ENCODE data around the gene NLRP1.

Gene NLRP1

GRCh38 chr17:5557990-5558389, 26.3 kb downstream of the NLRP1 start:
- no peak overlapping the region for H3K9ac ChIP-seq (ENCODE audit: low read depth in 1 of 2, low read length in 2 of 2)
- peaks cover 0 to 14% of the 10 kb centered on the region in 2 donors for H3K36me3 ChIP-seq (ENCODE audit: control insufficient read depth in 2 of 2, insufficient read depth in 2 of 2, low read length in 2 of 2)
- no peaks in the 10 kb centered on the region for H3K27me3 ChIP-seq (ENCODE audit: control insufficient read depth in 2 of 2, insufficient read depth in 2 of 2, low read length in 2 of 2)

GRCh38 chr17:5557485-5557884, 26.8 kb downstream of the NLRP1 start:
- Histone ChIP-seq H3K4me3 (ENCODE audit: low read length in 2 of 2) (no peak overlapping the region), H3K4me1 (ENCODE audit: control insufficient read depth in 2 of 2, insufficient read depth in 2 of 2, low read length in 2 of 2) (no peaks in the 10 kb centered on the region), H3K9me3 (ENCODE audit: control insufficient read depth in 2 of 2, low read length in 2 of 2) (no peaks in the 10 kb centered on the region), H3K27ac (ENCODE audit: low read depth in 2 of 2, low read length in 2 of 2) (no peak overlapping the region), H3K36me3 (ENCODE audit: control insufficient read depth in 2 of 2, insufficient read depth in 2 of 2, low read length in 2 of 2) (peaks cover 0 to 14% of the 10 kb centered on the region in 2 donors), H3K27me3 (ENCODE audit: control insufficient read depth in 2 of 2, insufficient read depth in 2 of 2, low read length in 2 of 2) (no peaks in the 10 kb centered on the region), H3K9ac (ENCODE audit: low read depth in 1 of 2, low read length in 2 of 2) (no peak overlapping the region)

More at GRCh38 chr17:5557990-5558389, 26.3 kb downstream of the NLRP1 start:
- Histone ChIP-seq H3K4me3 (ENCODE audit: low read length in 2 of 2) (no peak overlapping the region), H3K9me3 (ENCODE audit: control insufficient read depth in 2 of 2, low read length in 2 of 2) (no peaks in the 10 kb centered on the region), H3K27ac (ENCODE audit: low read depth in 2 of 2, low read length in 2 of 2) (no peak overlapping the region), H3K4me1 (ENCODE audit: control insufficient read depth in 2 of 2, insufficient read depth in 2 of 2, low read length in 2 of 2) (no peaks in the 10 kb centered on the region)

GRCh38 chr17:5555254-5555653, 29.1 kb downstream of the NLRP1 start:
- H3K27me3 ChIP-seq (ENCODE audit: control insufficient read depth in 2 of 2, insufficient read depth in 2 of 2, low read length in 2 of 2) = no peaks in the 10 kb centered on the region
- no peak overlapping the region for H3K4me3 ChIP-seq (ENCODE audit: low read length in 2 of 2)
- H3K4me1 ChIP-seq (ENCODE audit: control insufficient read depth in 2 of 2, insufficient read depth in 2 of 2, low read length in 2 of 2) = no peaks in the 10 kb centered on the region
- H3K27ac ChIP-seq (ENCODE audit: low read depth in 2 of 2, low read length in 2 of 2) = no peak overlapping the region
- peaks cover 0 to 12% of the 10 kb centered on the region in 2 donors for H3K36me3 ChIP-seq (ENCODE audit: control insufficient read depth in 2 of 2, insufficient read depth in 2 of 2, low read length in 2 of 2)
- no peak overlapping the region for H3K9ac ChIP-seq (ENCODE audit: low read depth in 1 of 2, low read length in 2 of 2)
- H3K9me3 ChIP-seq (ENCODE audit: control insufficient read depth in 2 of 2, low read length in 2 of 2) = no peaks in the 10 kb centered on the region

GRCh38 chr17:5553479-5553878, 30.8 kb downstream of the NLRP1 start:
- Histone ChIP-seq H3K9ac (ENCODE audit: low read depth in 1 of 2, low read length in 2 of 2) (no peak overlapping the region), H3K9me3 (ENCODE audit: control insufficient read depth in 2 of 2, low read length in 2 of 2) (no peaks in the 10 kb centered on the region), H3K36me3 (ENCODE audit: control insufficient read depth in 2 of 2, insufficient read depth in 2 of 2, low read length in 2 of 2) (peaks cover 2 to 8% of the 10 kb centered on the region in 2 donors), H3K4me1 (ENCODE audit: control insufficient read depth in 2 of 2, insufficient read depth in 2 of 2, low read length in 2 of 2) (no peaks in the 10 kb centered on the region), H3K4me3 (ENCODE audit: low read length in 2 of 2) (no peak overlapping the region), H3K27me3 (ENCODE audit: control insufficient read depth in 2 of 2, insufficient read depth in 2 of 2, low read length in 2 of 2) (no peaks in the 10 kb centered on the region), H3K27ac (ENCODE audit: low read depth in 2 of 2, low read length in 2 of 2) (no peak overlapping the region)

GRCh38 chr17:5552841-5553240, 31.5 kb downstream of the NLRP1 start:
- no peak overlapping the region for H3K27ac ChIP-seq (ENCODE audit: low read depth in 2 of 2, low read length in 2 of 2)
- peaks cover 2 to 5% of the 10 kb centered on the region in 2 donors for H3K36me3 ChIP-seq (ENCODE audit: control insufficient read depth in 2 of 2, insufficient read depth in 2 of 2, low read length in 2 of 2)
- no peak overlapping the region for H3K9ac ChIP-seq (ENCODE audit: low read depth in 1 of 2, low read length in 2 of 2)
- no peaks in the 10 kb centered on the region for H3K4me1 ChIP-seq (ENCODE audit: control insufficient read depth in 2 of 2, insufficient read depth in 2 of 2, low read length in 2 of 2)
- H3K27me3 ChIP-seq (ENCODE audit: control insufficient read depth in 2 of 2, insufficient read depth in 2 of 2, low read length in 2 of 2) = no peaks in the 10 kb centered on the region
- H3K4me3 ChIP-seq (ENCODE audit: low read length in 2 of 2) = no peak overlapping the region
- no peaks in the 10 kb centered on the region for H3K9me3 ChIP-seq (ENCODE audit: control insufficient read depth in 2 of 2, low read length in 2 of 2)

- H3K9ac ChIP-seq (ENCODE audit: low read depth in 1 of 2, low read length in 2 of 2) = no peak overlapping the region
- no peaks in the 10 kb centered on the region for H3K27me3 ChIP-seq (ENCODE audit: control insufficient read depth in 2 of 2, insufficient read depth in 2 of 2, low read length in 2 of 2)
- peaks cover 2 to 7% of the 10 kb centered on the region in 2 donors for H3K36me3 ChIP-seq (ENCODE audit: control insufficient read depth in 2 of 2, insufficient read depth in 2 of 2, low read length in 2 of 2)
- no peaks in the 10 kb centered on the region for H3K9me3 ChIP-seq (ENCODE audit: control insufficient read depth in 2 of 2, low read length in 2 of 2)
- H3K27ac ChIP-seq (ENCODE audit: low read depth in 2 of 2, low read length in 2 of 2) = no peak overlapping the region
- no peak overlapping the region for H3K4me3 ChIP-seq (ENCODE audit: low read length in 2 of 2)
- H3K4me1 ChIP-seq (ENCODE audit: control insufficient read depth in 2 of 2, insufficient read depth in 2 of 2, low read length in 2 of 2) = no peaks in the 10 kb centered on the region
Observed at GRCh38 chr17:5545051-5545987, 39.0 kb downstream of the NLRP1 start.

- no peaks in the 10 kb centered on the region for H3K27me3 ChIP-seq (ENCODE audit: control insufficient read depth in 2 of 2, insufficient read depth in 2 of 2, low read length in 2 of 2)
- H3K4me3 ChIP-seq (ENCODE audit: low read length in 2 of 2) = no peak overlapping the region
- no peaks in the 10 kb centered on the region for H3K9me3 ChIP-seq (ENCODE audit: control insufficient read depth in 2 of 2, low read length in 2 of 2)
- H3K36me3 ChIP-seq (ENCODE audit: control insufficient read depth in 2 of 2, insufficient read depth in 2 of 2, low read length in 2 of 2) = peaks cover 7% of the 10 kb centered on the region in 2 donors
- no peaks in the 10 kb centered on the region for H3K4me1 ChIP-seq (ENCODE audit: control insufficient read depth in 2 of 2, insufficient read depth in 2 of 2, low read length in 2 of 2)
- H3K9ac ChIP-seq (ENCODE audit: low read depth in 1 of 2, low read length in 2 of 2) = no peak overlapping the region
- H3K27ac ChIP-seq (ENCODE audit: low read depth in 2 of 2, low read length in 2 of 2) = no peak overlapping the region
Observed at GRCh38 chr17:5544115-5544514, 40.2 kb downstream of the NLRP1 start.

GRCh38 chr17:5541610-5542202, 42.6 kb downstream of the NLRP1 start:
- H3K27ac ChIP-seq (ENCODE audit: low read depth in 2 of 2, low read length in 2 of 2) = no peak overlapping the region
- no peaks in the 10 kb centered on the region for H3K27me3 ChIP-seq (ENCODE audit: control insufficient read depth in 2 of 2, insufficient read depth in 2 of 2, low read length in 2 of 2)
- no peak overlapping the region for H3K4me3 ChIP-seq (ENCODE audit: low read length in 2 of 2)
- peaks cover 5 to 7% of the 10 kb centered on the region in 2 donors for H3K36me3 ChIP-seq (ENCODE audit: control insufficient read depth in 2 of 2, insufficient read depth in 2 of 2, low read length in 2 of 2)
- no peaks in the 10 kb centered on the region for H3K4me1 ChIP-seq (ENCODE audit: control insufficient read depth in 2 of 2, insufficient read depth in 2 of 2, low read length in 2 of 2)
- no peaks in the 10 kb centered on the region for H3K9me3 ChIP-seq (ENCODE audit: control insufficient read depth in 2 of 2, low read length in 2 of 2)
- H3K9ac ChIP-seq (ENCODE audit: low read depth in 1 of 2, low read length in 2 of 2) = no peak overlapping the region

GRCh38 chr17:5540321-5540720, 44.0 kb downstream of the NLRP1 start:
- H3K27ac ChIP-seq (ENCODE audit: low read depth in 2 of 2, low read length in 2 of 2) = no peak overlapping the region
- H3K9me3 ChIP-seq (ENCODE audit: control insufficient read depth in 2 of 2, low read length in 2 of 2) = no peaks in the 10 kb centered on the region
- no peak overlapping the region for H3K4me3 ChIP-seq (ENCODE audit: low read length in 2 of 2)
- H3K36me3 ChIP-seq (ENCODE audit: control insufficient read depth in 2 of 2, insufficient read depth in 2 of 2, low read length in 2 of 2) = peaks cover 5 to 11% of the 10 kb centered on the region in 2 donors
- H3K9ac ChIP-seq (ENCODE audit: low read depth in 1 of 2, low read length in 2 of 2) = no peak overlapping the region
- H3K27me3 ChIP-seq (ENCODE audit: control insufficient read depth in 2 of 2, insufficient read depth in 2 of 2, low read length in 2 of 2) = no peaks in the 10 kb centered on the region
- H3K4me1 ChIP-seq (ENCODE audit: control insufficient read depth in 2 of 2, insufficient read depth in 2 of 2, low read length in 2 of 2) = no peaks in the 10 kb centered on the region

GRCh38 chr17:5539286-5539685, 45.0 kb downstream of the NLRP1 start:
- Histone ChIP-seq H3K27me3 (ENCODE audit: control insufficient read depth in 2 of 2, insufficient read depth in 2 of 2, low read length in 2 of 2) (no peaks in the 10 kb centered on the region), H3K4me1 (ENCODE audit: control insufficient read depth in 2 of 2, insufficient read depth in 2 of 2, low read length in 2 of 2) (no peaks in the 10 kb centered on the region), H3K4me3 (ENCODE audit: low read length in 2 of 2) (no peak overlapping the region), H3K27ac (ENCODE audit: low read depth in 2 of 2, low read length in 2 of 2) (no peak overlapping the region), H3K36me3 (ENCODE audit: control insufficient read depth in 2 of 2, insufficient read depth in 2 of 2, low read length in 2 of 2) (peaks cover 5 to 11% of the 10 kb centered on the region in 2 donors), H3K9me3 (ENCODE audit: control insufficient read depth in 2 of 2, low read length in 2 of 2) (no peaks in the 10 kb centered on the region), H3K9ac (ENCODE audit: low read depth in 1 of 2, low read length in 2 of 2) (no peak overlapping the region)
